HCT116 (cell line): ENCODE results near the gene C14orf132.

Experiments
- CTCF ChIP-seq, 3 experiments: fragments of 200-600 bp in 1 of 3; sonication (generic) in 1 of 3; IDR thresholded peaks in 2 of 3; conservative IDR thresholded peaks in 1 of 3; 2 replicates each; pipeline ENCODE4 v1.5.1; 2012 to 2017; ENCODE audit warnings: low read depth in 2 of 3, low read length in 2 of 3, antibody characterized with exemption in 1 of 3, borderline replicate concordance in 1 of 3, control low read depth in 1 of 3, mild to moderate bottlenecking in 1 of 3, mixed read lengths in 1 of 3, mixed run types in 1 of 3, moderate library complexity in 1 of 3; ENCODE audit not compliant: insufficient read depth in 1 of 3
- JUND ChIP-seq: IDR thresholded peaks from 2 replicates; pipeline ENCODE4 v1.6.1; 2012
- POLR2A ChIP-seq: IDR thresholded peaks from 2 replicates; pipeline ENCODE4 v1.7.0; 2011; ENCODE audit warnings: borderline replicate concordance; ENCODE audit not compliant: insufficient read depth, insufficient read length; ENCODE audit errors: extremely low read depth
- POLR2AphosphoS5 ChIP-seq: IDR thresholded peaks from 2 replicates; pipeline ENCODE4 v1.6.1; 2011; ENCODE audit warnings: mild to moderate bottlenecking, low read depth, low read length, moderate library complexity

GRCh38 chr14:96109596-96110355 lies 70.6 kb downstream of the C14orf132 start:
- TF ChIP-seq CTCF (IDR thresholded peaks at IDR 0.05 in 2 of 3, conservative IDR thresholded peaks at IDR 0.05 in 1 of 3; ENCODE audit: borderline replicate concordance in 1 of 3, insufficient read depth in 1 of 3, low read depth in 2 of 3, low read length in 2 of 3) = no peak
- TF ChIP-seq JUND = no peak
- no peak for TF ChIP-seq POLR2AphosphoS5
- TF ChIP-seq POLR2A = no peak
